OCI-LY7 (cell line): ENCODE measurements around the gene KBTBD13. TPM values are rescaled to one million over a fixed set of nuclear protein-coding genes. Genes with fewer than 3 reads are reported as not detected.

Source experiments
- BruUV-seq: library from RNA; stranded (reverse); fragments of 400-500 nt; replicated peaks from 2 replicates; lab custom pipeline; 2021; lab: Mats Ljungman, UMichigan
- CTCF ChIA-PET: fragments of 300-600 bp; sonication (Branson Sonifier 250); formaldehyde crosslinking; loops from one replicate; lab custom pipeline; 2022; ENCODE audit warnings: antibody characterized with exemption; ENCODE audit not compliant: unreplicated experiment; lab: Charles Lee
- POLR2A ChIA-PET: fragments of 300-600 bp; sonication (Branson Sonifier 250); formaldehyde crosslinking; loops from one replicate; lab custom pipeline; 2022; ENCODE audit warnings: antibody characterized with exemption; lab: Charles Lee
- DNase-seq: peaks from one replicate; pipeline ENCODE4 v3.0.0-alpha.2; 2015; ENCODE audit warnings: low spot score
- H2AFZ ChIP-seq: fragments of 200-600 bp; sonication (generic), shearing (Covaris generic); 2 replicates; pipeline ENCODE4 v1.6.1; 2014; ENCODE audit warnings: mild to moderate bottlenecking, antibody characterized with exemption, low read length, moderate library complexity
- H3K27ac ChIP-seq: fragments of 200-600 bp; sonication (generic); 2 replicates; pipeline ENCODE4 v1.5.1; 2014; ENCODE audit warnings: mixed run types, low read depth, mild to moderate bottlenecking, moderate library complexity, low read length, inconsistent platforms; ENCODE audit not compliant: poor library complexity, severe bottlenecking
- H3K36me3 ChIP-seq: fragments of 200-600 bp; sonication (generic); 2 replicates; pipeline ENCODE4 v1.6.1; 2014; ENCODE audit warnings: mild to moderate bottlenecking, antibody characterized with exemption, low read length, moderate library complexity, mixed read lengths; ENCODE audit not compliant: insufficient read depth
- H3K4me1 ChIP-seq: fragments of 200-600 bp; sonication (generic); 2 replicates; pipeline ENCODE4 v1.5.1; 2014; ENCODE audit warnings: mild to moderate bottlenecking, low read length; ENCODE audit not compliant: insufficient read depth, poor library complexity, severe bottlenecking
- H3K4me2 ChIP-seq: fragments of 200-600 bp; sonication (generic); 2 replicates; pipeline ENCODE4 v1.6.1; 2014; ENCODE audit warnings: mild to moderate bottlenecking, low read length
- H3K4me3 ChIP-seq: fragments of 200-600 bp; sonication (generic); 2 replicates; pipeline ENCODE4 v1.5.1; 2014; ENCODE audit warnings: mild to moderate bottlenecking, low read depth, low read length; ENCODE audit not compliant: poor library complexity, severe bottlenecking
- H3K79me2 ChIP-seq: fragments of 200-600 bp; sonication (generic); 2 replicates; pipeline ENCODE4 v1.6.1; 2016; ENCODE audit warnings: low read depth, mild to moderate bottlenecking, low read length, moderate library complexity, mixed read lengths; ENCODE audit not compliant: insufficient read depth
- H3K9me2 ChIP-seq: fragments of 200-600 bp; sonication (generic); 2 replicates; pipeline ENCODE4 v1.6.1; 2016; ENCODE audit warnings: mild to moderate bottlenecking, low read length, mixed read lengths; ENCODE audit not compliant: insufficient read depth
- H3K9me3 ChIP-seq: fragments of 200-600 bp; sonication (generic); 2 replicates; pipeline ENCODE4 v1.6.1; 2014; ENCODE audit warnings: mild to moderate bottlenecking, mixed run types, low read length, mixed read lengths
- H4K20me1 ChIP-seq: fragments of 200-600 bp; sonication (generic); 2 replicates; pipeline ENCODE4 v1.6.1; 2014; ENCODE audit warnings: mild to moderate bottlenecking, antibody characterized with exemption, low read length, moderate library complexity, mixed read lengths; ENCODE audit not compliant: insufficient read depth
- EZH2phosphoT487 ChIP-seq: fragments of 200-600 bp; sonication (generic); IDR thresholded peaks from 2 replicates; pipeline ENCODE4 v1.6.1; 2018; ENCODE audit warnings: low read depth, borderline replicate concordance, mild to moderate bottlenecking, mixed run types, antibody characterized with exemption, low read length, moderate library complexity, mixed read lengths
- intact Hi-C: fragments of 100-400 bp; cut with micrococcal nuclease; formaldehyde crosslinking; loops from one replicate; pipeline ENCODE4 v1.10.0; 2022; ENCODE audit not compliant: unreplicated experiment
- total RNA-seq, 2 experiments: library from RNA; depleted of rRNA in 1 of 2; stranded (reverse); fragments of >200 nt in 1 of 2; shearing (Covaris generic) in 1 of 2; gene quantifications; 2 replicates each; pipeline ENCODE4 v1.2.3, GENCODE V29; 2014 to 2022
- TF ChIP-seq, protein P1 (sequence below): fragments of 200-600 bp; sonication (generic); conservative IDR thresholded peaks from 2 replicates; pipeline ENCODE4 v1.5.1; 2014; ENCODE audit warnings: mild to moderate bottlenecking, antibody characterized with exemption, low read length, moderate library complexity, mixed read lengths

KBTBD13 gene
- total RNA-seq, 2 experiments from 2014 or later = not detected

DNA sequence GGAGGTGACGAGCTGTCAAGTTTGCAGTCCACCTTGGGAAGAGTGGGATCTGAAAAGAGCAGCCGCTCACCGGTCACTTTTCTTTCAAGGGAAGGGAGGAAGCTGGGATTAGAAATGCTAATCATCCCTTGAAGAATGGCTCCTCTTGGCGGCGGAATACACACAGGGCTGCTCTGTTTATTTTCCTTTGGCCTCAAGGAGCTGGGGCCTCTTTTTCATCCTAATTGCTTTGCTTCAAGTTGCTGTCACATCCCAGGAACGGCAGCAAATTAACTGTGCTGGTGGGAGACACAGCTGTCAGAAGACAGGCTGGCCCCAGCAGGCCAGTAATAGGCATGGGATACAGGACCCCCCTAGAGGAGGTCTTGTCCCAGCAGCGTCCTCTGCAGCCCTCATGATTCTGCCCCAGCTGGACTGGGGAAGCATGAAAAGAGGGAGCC, 6.7 kb downstream of the KBTBD13 start:
- no peaks in the 10 kb centered on the region for H4K20me1 ChIP-seq
- H3K4me1 ChIP-seq = no peaks in the 10 kb centered on the region
- no peaks in the 10 kb centered on the region for H3K79me2 ChIP-seq
- no peaks in the 10 kb centered on the region for H3K9me2 ChIP-seq
- no peaks in the 10 kb centered on the region for H3K9me3 ChIP-seq
- H3K4me2 ChIP-seq = no peak overlapping the region
- no peaks in the 10 kb centered on the region for H3K36me3 ChIP-seq
- no peak for TF ChIP-seq EZH2phosphoT487
- TF ChIP-seq, protein P1, sequence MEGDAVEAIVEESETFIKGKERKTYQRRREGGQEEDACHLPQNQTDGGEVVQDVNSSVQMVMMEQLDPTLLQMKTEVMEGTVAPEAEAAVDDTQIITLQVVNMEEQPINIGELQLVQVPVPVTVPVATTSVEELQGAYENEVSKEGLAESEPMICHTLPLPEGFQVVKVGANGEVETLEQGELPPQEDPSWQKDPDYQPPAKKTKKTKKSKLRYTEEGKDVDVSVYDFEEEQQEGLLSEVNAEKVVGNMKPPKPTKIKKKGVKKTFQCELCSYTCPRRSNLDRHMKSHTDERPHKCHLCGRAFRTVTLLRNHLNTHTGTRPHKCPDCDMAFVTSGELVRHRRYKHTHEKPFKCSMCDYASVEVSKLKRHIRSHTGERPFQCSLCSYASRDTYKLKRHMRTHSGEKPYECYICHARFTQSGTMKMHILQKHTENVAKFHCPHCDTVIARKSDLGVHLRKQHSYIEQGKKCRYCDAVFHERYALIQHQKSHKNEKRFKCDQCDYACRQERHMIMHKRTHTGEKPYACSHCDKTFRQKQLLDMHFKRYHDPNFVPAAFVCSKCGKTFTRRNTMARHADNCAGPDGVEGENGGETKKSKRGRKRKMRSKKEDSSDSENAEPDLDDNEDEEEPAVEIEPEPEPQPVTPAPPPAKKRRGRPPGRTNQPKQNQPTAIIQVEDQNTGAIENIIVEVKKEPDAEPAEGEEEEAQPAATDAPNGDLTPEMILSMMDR = no peak
- no peak overlapping the region for H3K4me3 ChIP-seq
- H3K27ac ChIP-seq = no peak overlapping the region
- intact Hi-C loops = no loop called here
- BruUV-seq = no TSS peak
- ChIA-PET POLR2A (no interaction called here), CTCF (no interaction called here)
- DNase-seq = no peak
- H2AFZ ChIP-seq = no peak overlapping the region

DNA sequence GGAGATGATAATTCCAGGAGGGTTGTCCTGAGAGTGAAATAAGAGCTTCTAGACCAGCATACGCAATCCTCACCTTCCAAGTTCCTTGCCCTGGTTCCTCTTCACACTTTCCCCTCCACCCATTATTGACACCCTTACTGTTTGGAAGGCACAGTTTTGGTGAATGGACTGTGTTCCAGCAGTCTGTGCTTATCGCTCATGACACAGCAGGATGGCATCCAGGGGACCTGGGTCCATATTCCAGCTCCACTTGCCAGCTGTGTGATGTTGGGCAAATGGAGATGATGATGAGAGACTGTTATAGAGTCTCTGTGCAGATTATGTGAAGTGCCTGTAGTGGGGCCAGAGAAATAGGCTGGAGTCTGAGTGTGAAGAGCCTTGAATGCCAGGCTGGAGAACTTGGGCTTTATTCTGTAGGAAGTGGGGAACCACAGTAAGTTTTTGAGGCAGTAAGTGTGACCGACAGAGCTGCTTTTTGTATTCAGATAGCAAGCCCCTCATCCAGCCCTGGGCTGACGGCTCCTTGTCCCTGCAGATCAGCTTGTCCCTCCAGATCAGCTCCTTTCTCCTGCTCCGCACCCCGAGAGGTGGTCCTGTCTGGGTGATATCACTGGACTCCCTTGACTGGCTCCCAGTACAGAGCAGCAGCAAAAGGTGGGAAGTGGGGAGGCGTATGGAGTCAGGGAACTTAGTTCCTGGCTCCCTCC, 8.1 kb downstream of the KBTBD13 start:
- intact Hi-C loops = no loop called here
- no peaks in the 10 kb centered on the region for H3K4me1 ChIP-seq
- H3K4me3 ChIP-seq = no peak overlapping the region
- H3K27ac ChIP-seq = no peak overlapping the region
- no peak overlapping the region for H2AFZ ChIP-seq
- H3K9me3 ChIP-seq = no peaks in the 10 kb centered on the region
- no peaks in the 10 kb centered on the region for H4K20me1 ChIP-seq
- no peaks in the 10 kb centered on the region for H3K36me3 ChIP-seq
- DNase-seq = no peak
- no peaks in the 10 kb centered on the region for H3K79me2 ChIP-seq
- ChIA-PET POLR2A (interaction anchor here (0.6 kb wide), 1 partner anchor 50 kb away, joined by 3 read pairs; no protein-coding TSS in a partner anchor), CTCF (no interaction called here)
- H3K4me2 ChIP-seq = no peak overlapping the region
- no TSS peak for BruUV-seq
- H3K9me2 ChIP-seq = no peaks in the 10 kb centered on the region
- no peak for TF ChIP-seq EZH2phosphoT487
- TF ChIP-seq, protein P1 = no peak

DNA sequence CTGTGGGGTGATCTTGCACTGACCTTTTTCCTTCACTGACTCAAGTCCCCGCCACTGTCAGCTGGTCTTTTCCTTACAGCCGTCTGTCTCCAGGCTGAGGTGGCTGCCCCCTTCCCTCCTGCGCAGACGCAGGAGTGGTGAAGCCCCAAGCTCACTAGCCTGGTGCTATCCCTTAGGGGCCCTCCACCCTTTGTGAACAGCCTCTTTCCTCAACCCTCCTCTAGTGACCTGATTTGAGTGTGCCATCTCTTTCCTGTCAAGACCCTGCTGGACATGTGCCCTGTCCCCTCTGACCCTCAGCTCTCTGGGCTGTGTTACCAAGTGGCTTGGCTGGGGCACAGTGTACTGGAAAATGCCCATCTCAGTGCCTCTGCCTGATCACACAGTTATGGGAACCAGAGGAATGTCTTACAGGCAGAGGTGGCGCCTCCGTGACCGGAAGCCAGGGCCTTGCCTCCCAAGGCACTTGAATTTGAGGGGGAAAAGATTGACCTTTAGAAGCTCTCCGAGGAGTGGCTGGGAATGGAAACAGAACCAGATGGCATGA, 8.7 kb downstream of the KBTBD13 start:
- intact Hi-C loops = no loop called here
- Histone ChIP-seq H3K4me3 (no peak overlapping the region), H3K79me2 (no peaks in the 10 kb centered on the region), H4K20me1 (no peaks in the 10 kb centered on the region), H3K36me3 (no peaks in the 10 kb centered on the region), H3K9me2 (no peaks in the 10 kb centered on the region), H3K4me1 (no peaks in the 10 kb centered on the region), H3K27ac (no peak overlapping the region), H2AFZ (no peak overlapping the region), H3K9me3 (no peaks in the 10 kb centered on the region), H3K4me2 (no peak overlapping the region)
- ChIA-PET POLR2A (no interaction called here), CTCF (no interaction called here)
- TF ChIP-seq, protein P1 = no peak
- TF ChIP-seq EZH2phosphoT487 = no peak
- DNase-seq = no peak
- BruUV-seq = no TSS peak
